DOHH2 (cell line): ENCODE results near the gene CSMD2.

Experiments used
- CTCF ChIP-seq: fragments of 200-600 bp; sonication (generic); IDR thresholded peaks from one replicate; pipeline ENCODE4 v1.5.1; 2014; ENCODE audit warnings: antibody characterized with exemption, mild to moderate bottlenecking, low read depth, low read length; ENCODE audit not compliant: poor library complexity, severe bottlenecking
- EZH2phosphoT487 ChIP-seq: fragments of 200-600 bp; sonication (generic); IDR thresholded peaks from 2 replicates; pipeline ENCODE4 v1.6.1; 2017; ENCODE audit warnings: borderline replicate concordance, mild to moderate bottlenecking, antibody characterized with exemption, low read length, moderate library complexity, mixed read lengths

- TF ChIP-seq EZH2phosphoT487 (no peak), CTCF (no peak)
These were observed 234.5 kb downstream of the CSMD2 start for GRCh38 chr1:33930346-33931110.
